HL-60/S4 treated with retinoic acid at 250 ng/mL for 4 days and 3 days (cell line): Measurements from ENCODE around the gene TMEM141.

Source experiments
- in situ Hi-C: fragments of 300-500 bp; cut with MboI; formaldehyde crosslinking; loops from 2 replicates; pipeline ENCODE4 v1.7.0; 2022; ENCODE audit warnings: low sequenced_read_pairs

TMEM141 gene

GRCh38 chr9:136790640-136791515, at the start of gene TMEM141:
TMEM141 (plus strand) TSS chr9:136791344; CDS start chr9:136791371, 27 bp downstream.
- in situ Hi-C loops: loop anchor here (25.0 kb wide), 1 partner anchor 246 kb away; the partner anchor contains the start of genes ABCA2, FUT7 and NPDC1

- in situ Hi-C loops: no loop called here
These were observed 49.1 kb upstream of the TMEM141 start for GRCh38 chr9:136741883-136742571.

GRCh38 chr9:136742591-136743391, 48.4 kb upstream of the TMEM141 start, which contains the start of gene LCN10:
LCN10 (minus strand) TSS chr9:136742940; CDS start chr9:136742903, 37 bp downstream.
- in situ Hi-C loops: no loop called here

GRCh38 chr9:136743639-136744211, 47.4 kb upstream of the TMEM141 start:
- in situ Hi-C loops: no loop called here

GRCh38 chr9:136744773-136745172, 46.4 kb upstream of the TMEM141 start:
- in situ Hi-C loops: no loop called here

- in situ Hi-C loops: no loop called here
These were observed 45.6 kb upstream of the TMEM141 start for GRCh38 chr9:136745389-136746154.

GRCh38 chr9:136746155-136746490, 45.0 kb upstream of the TMEM141 start:
- in situ Hi-C loops: no loop called here

- in situ Hi-C loops: no loop called here
These were observed 44.5 kb upstream of the TMEM141 start for GRCh38 chr9:136746621-136747020.

GRCh38 chr9:136747161-136748060, 43.7 kb upstream of the TMEM141 start:
- in situ Hi-C loops: no loop called here

GRCh38 chr9:136748201-136748600, 42.9 kb upstream of the TMEM141 start, which contains the start of gene LCN6:
LCN6 (minus strand) TSS chr9:136748525; CDS start chr9:136748483, 42 bp downstream.
- in situ Hi-C loops: no loop called here

- in situ Hi-C loops: no loop called here
These were observed 42.2 kb upstream of the TMEM141 start for GRCh38 chr9:136748666-136749611.

GRCh38 chr9:136750526-136750925, 40.6 kb upstream of the TMEM141 start:
- in situ Hi-C loops: no loop called here

- in situ Hi-C loops: no loop called here
These were observed 39.9 kb upstream of the TMEM141 start for GRCh38 chr9:136751244-136751643.

GRCh38 chr9:136751814-136752213, 39.3 kb upstream of the TMEM141 start:
- in situ Hi-C loops: no loop called here

GRCh38 chr9:136753371-136754058, 37.6 kb upstream of the TMEM141 start:
- in situ Hi-C loops: no loop called here

- in situ Hi-C loops: no loop called here
These were observed 37.0 kb upstream of the TMEM141 start for GRCh38 chr9:136754059-136754572.
